GM19193 (cell line): ENCODE measurements around the gene FAM193A.

Experiments
- POLR2A ChIP-seq: IDR thresholded peaks from 4 replicates; pipeline ENCODE4 v1.6.1; 2011; ENCODE audit not compliant: insufficient read depth, insufficient read length; ENCODE audit errors: extremely low read depth

Gene FAM193A

DNA sequence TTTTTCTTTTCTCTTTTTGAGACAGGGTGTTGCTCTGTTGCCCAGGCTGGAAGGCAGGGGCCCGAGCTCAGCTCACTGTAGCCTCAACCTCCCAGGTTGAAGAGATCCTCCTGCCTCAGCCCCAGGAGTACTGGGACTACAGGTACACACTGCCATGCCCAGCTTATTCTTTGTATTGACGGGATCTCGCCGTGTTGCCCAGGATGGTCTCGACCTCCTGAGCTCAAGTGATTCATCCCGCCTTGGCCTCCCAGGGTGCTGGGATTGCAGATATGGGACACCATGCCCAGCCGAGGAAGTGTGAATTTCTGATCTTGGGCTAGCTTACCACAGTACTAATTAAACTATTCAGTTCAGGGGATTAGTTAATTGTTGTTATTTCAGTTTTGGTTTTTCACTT is 28.6 kb upstream of the FAM193A start:
- TF ChIP-seq POLR2A, result no peak

DNA sequence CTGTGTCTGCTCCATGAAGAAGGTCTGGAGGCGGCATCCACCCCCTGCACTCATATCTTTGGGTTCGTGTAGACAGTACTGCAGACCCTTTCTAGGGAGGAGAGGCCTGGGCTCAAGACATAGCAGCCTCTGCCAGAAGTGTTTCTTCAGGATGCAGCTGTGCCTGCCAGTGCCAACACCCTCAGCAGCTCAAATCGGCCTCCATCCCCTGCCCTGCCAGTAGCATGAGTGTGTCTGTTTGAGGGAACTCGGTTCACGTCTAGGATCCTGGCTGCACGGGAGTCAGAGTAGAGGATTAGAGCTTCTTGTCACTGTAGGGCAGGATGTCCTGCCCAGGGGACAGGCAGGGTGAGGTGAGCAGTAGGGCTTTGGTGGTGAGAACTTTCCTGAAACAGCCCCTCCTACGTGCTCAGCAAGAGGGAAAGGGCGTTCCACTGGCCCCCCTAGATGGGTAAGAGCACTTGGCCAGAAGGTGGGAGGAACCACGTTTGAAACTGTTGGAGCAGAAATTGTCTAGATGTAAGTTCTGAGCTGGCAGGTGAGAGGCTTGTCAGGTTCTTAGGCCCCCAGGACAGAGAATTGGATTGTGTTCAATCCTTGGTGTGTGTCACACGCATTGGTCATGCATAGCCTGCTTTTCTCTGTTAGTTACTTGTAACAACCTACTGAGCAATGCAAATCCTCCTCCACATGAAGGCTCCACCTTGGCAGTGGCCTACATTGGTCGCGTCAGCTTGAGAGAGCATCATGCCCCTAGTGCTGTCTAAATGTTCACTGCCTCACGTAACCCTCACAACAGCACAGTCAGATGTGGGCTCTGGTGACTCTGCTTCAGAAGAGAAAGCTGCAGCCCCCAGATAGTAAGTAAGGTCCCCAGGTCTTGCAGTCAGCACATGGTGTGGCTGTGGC is 25.8 kb upstream of the FAM193A start:
- no peak for TF ChIP-seq POLR2A

DNA sequence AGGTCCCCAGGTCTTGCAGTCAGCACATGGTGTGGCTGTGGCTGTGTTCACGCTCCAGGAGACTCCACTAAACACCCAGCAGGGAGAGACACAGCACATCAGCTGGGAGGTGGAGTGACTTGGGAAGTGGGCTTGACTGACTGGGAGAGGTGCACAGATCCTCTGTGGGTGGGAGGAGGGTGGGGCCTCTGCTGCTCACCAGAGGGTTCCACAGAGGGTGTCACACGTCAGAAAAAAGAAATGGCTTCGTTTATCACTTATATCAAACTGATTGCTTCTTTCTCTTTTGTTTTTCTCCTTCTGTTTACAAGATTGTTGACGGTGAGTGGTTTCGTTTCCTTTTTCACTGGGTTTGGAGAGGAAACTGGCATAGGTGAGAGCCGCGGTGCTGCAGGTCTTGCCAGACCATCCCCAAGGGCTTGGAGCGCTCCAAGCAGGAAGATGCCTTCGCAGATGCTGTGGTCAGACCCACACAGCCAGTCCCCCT is 24.8 kb upstream of the FAM193A start:
- TF ChIP-seq POLR2A, result no peak

DNA sequence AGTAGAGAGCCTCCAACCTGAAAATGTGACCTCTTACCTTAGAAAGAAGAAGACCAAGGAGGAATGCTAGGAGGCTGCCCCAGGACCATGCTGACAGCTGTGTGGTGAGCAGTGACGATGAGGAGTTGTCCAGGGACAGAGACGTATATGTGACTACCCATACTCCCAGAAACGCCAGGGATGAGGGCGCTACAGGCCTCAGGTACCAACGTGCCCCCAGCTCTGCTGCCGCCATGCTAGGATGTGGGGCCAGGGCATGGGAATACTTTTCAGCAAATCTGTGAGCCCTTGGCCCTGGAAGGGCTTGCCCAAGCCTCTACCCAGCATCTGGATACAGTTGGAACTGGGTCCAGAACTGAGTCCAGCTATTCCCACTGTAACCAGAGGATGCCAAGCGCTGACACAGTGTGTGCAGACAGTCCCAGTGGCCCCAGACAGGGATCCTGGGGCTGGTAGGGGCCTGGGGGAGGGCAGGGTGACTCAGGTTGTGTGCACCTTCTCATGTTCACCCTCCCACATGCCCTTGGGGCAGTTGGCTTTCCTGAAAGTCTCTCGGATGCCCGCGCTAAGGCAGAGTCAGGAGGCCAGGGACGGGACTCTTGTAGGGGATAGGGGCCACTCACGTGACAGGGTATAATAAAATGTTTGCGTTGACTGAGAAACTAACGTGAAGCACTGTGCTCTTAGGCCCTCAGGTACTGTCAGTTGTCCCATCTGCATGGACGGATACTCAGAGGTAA is 23.9 kb upstream of the FAM193A start:
- peak; percentile 15 for TF ChIP-seq POLR2A

DNA sequence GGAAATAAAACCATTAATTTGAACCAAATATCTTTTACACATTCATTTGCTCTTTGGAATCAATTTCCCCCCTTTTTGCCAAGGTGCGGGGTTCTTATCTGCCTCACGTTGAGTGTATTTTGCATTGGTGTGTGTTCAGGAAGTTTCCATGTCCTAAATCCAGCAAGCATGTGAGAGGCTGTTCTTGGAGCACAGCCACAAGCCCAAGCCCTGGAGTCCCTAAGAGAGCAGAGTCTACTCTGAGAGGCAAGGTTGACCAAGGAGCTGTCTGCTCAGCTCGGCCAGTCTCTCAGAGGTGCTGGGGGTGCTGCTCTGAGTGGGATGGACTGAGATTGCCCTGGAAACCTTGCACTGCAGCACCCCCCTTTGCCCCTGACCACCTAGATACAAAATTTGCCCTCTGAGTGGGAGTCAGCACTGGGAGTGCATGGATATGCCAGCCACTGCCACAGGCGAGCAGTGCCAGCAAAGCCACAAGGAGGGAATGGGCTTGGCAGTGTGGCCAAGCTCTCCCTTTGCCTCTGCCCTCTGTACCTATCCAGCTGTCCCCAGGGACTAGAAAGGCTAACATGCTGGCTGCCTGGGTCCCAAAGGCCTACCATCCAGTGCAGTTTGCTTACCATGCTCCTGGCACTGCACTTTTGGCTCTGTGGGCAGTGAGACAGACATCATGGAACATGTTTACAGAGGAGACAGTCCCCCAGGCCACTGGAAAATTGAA is 20.5 kb upstream of the FAM193A start:
- no peak for TF ChIP-seq POLR2A

DNA sequence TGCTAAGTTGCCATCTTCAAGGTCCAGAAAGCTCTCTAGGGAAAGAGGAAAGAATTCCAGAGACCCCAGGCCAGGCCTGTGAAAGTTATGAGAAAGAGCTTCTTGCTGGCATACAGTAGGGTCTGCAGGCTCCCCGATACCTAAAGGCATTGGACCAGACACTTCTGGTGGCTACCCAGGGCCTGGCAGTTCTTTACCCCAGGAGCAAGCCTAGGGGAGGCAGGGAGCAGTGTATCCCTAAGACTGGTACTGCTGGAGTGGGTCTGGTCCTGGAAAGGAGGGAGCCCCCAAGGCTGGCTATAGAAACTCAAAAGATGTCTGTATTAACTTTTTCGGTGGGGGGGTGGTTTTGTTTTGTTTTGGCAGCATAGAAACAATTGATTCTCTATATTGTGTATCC is 19.8 kb upstream of the FAM193A start:
- TF ChIP-seq POLR2A, result no peak

DNA sequence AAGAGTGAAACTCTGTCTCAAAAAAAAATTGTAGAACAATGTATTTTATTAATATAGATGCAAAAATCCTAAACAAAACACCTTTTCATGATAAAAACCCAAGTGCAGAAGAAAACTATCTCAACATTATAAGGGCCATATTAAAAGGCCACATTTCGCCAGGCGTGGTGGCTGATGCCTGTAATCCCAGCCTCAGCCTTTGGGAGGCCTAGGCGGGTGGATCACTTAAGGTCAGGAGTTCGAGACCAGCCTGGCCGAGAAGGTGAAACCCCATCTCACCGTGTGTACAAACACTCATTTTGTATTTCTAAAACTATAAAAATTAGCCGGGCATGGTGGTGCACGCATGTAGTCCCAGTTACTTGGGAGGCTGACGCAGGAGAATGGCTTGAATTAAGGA is 9.9 kb upstream of the FAM193A start:
- no peak for TF ChIP-seq POLR2A

DNA sequence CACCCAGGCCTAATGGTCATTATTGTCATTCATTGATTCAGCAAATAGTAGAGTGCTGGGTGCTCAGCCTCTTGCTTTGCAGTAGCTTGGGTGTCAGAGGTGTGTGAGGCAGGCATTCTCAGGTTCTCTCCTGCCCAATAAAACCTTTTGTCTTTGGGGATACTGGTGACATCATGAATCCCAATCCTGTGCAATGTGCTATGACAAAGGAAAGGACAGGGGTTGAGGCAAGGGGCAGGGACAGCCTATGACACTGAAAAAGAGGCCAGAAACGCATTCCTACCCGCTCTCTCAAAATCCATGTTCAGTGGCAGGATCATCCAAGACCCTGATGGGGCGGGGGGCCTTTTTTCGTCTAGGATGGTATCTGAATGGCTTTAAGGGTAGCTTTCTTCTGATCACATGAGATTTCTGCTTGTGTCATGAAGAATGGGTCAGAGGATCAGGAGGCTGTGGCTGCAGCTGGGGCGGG is 1.5 kb upstream of the FAM193A start:
- no peak for TF ChIP-seq POLR2A

DNA sequence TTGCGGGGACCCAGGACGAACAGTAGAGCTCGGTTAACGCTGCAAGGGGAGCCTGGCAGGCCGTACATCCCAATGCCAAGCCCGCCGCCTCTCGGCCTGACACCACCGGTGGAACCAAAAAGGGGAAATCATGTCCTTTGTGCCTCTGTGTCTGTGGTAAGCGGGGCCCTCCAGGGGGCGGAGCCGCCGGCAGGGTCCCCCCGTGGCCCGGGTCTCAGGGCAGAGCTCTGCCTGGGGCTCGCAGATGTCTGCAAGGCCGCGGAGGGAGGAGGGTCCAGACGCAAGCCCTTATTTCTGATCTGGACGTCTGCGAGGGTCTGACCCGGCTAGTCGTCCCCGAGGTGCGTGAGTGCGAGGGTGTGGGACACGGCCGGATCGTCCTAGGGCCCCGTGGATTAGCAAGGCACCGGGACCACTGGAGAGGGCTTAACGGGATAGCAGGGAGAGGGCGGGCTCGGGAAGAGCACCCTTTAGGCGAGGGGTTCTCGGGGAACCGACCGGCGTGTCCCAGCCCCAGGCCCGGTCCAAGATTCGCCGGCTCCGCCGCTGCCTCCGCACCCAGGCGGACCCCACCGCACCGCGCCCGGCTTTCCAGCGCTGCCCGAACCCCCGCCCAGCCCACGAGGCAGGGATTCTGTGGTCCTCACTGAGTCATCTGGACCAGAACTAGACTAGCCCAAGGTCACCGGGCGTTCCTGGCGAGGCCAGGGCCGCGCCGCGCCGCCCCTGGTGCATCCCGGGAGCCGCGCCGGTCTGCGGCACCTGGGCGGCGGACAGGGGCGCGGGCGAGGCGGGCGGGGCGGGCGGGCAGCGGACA is 863 bp upstream of the FAM193A start:
- TF ChIP-seq POLR2A, result no peak

DNA sequence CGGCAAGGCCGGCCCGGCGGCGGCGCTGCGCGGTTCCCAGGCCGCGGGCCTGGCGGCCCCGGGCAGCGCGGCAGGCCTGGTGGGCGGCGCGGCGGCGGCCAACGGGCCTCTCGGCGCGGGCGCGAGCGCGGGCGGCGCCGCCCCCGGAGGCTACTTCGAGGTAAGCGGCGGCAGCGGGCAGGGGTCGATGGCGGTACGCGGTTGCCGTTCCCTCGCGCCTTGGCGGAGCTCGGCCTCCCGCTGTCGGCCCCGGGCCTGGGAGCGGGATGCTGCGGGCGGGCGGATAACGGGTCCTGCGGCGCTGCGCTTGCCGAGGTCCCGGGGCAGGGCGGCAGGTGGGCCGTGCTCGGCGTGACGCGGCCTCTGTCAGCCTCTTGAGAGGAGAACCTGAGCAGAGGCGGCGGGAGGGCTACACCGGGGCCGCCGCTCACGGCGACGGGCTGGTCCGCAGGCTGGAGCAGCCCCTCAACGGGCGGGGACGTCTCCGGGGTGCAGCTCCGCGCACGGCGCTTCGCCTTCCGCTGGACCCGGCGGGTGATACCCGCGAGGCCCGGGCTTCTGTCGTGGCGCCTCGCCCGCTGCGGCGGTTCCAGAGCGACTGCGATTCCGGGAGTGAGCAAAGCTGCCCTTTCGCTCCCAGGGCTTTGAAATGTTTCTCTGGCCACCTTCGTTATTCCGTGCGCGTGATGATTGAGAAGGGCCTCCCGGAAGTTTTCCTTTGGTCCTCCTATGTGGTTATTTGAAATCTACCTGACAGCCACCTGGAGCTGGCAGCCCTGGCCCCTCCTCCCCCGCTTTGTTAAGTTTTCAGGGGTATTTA is 774 bp downstream of the FAM193A start:
- TF ChIP-seq POLR2A, result peak; percentile 41

DNA sequence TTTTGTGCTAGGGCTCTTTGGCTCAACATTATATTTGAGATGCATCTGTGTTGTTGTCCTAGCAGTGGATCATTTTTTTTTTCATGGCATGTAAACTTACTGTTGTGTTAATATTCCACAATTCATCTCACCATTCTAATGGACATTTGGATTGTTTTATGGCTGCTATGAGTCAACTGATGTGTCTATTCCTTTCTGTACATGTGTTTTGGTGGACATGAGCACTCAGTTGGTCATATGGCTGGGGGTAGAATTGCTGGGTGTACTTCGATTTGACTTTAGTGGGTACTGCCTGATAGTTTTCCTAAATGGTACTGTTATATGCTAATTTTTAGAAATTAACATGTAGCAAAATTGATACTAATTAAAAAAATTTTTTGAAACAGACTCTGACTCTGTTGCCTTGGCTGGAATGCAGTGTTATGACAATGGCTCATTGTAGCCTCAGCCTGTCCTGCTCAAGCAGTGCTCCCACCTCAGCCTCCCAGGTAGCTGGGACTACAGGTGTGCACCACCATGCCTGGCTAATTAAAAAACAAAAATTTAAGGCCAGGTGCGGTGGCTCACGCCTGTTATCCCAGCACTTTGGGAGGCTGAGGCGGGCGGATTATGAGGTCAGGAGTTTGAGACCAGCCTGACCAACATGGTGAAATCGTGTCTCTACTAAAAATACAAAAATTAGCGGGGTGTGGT is 9.0 kb downstream of the FAM193A start:
- no peak for TF ChIP-seq POLR2A

DNA sequence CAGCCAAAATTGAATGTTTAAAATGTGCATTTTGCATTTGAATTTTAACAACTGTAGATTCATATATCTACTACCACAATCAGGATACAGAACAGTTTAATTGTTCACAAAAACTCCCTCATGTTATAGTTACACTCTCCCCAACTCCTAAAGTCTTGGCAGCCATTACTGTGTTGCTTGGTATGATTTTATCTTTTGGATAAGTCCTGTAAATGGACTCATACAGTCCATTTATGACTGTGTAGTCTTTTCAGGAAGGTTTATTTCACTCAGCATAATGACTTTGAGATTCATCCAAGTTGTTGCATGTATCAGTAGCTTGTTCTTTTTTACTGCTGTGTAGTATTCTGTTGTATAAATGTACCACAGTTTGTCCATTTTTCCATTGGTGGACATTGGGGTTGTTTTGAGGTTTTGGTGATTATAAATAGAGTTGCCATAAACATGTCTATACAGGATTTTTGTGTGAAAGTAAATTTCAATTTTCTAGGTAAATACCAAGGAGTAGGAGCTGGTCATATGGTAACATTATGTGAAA is 9.9 kb downstream of the FAM193A start:
- TF ChIP-seq POLR2A, result no peak

DNA sequence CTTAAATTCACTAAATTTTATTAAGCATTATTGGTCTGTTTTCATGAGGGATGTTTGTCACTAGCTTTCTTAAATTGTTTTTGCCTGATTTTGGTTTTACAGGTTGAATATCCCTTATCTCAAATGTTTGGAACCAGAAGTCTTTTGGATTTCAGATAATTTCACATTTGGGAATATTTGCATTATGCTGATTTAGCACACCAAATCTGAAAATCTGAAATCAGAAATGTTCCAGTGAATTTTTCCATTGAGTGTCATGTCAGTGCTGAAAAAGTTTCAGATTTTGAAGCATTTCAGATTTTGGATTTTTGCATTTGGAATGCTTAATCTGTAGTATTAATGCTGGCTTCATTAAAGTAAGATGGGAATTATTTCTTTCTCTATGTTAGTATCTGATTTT is 14.7 kb downstream of the FAM193A start:
- TF ChIP-seq POLR2A, result no peak
